Kidney (tissue), 14 donors: ENCODE measurements around the gene RPTOR. TPM values are rescaled to one million over a fixed set of nuclear protein-coding genes. Genes with fewer than 3 reads are reported as not detected.

ENCODE experiments used
- DNase-seq, 5 donors: peaks; one replicate each; pipeline ENCODE4 v3.0.0-alpha.2; 2013 to 2020
- FAIRE-seq: peaks from 2 replicates; lab custom pipeline; 2012; peaks lifted over from hg19 to GRCh38; lab: Jason Lieb, UNC
- H3K27ac ChIP-seq, 2 donors: one replicate each; pipeline ENCODE4 v1.7.0; 2013; ENCODE audit warnings: low read depth in 2 of 2, low read length in 2 of 2, inconsistent platforms in 1 of 2
- H3K27me3 ChIP-seq: one replicate; pipeline ENCODE4 v1.7.1; 2013; ENCODE audit warnings: low read length, inconsistent platforms; ENCODE audit not compliant: control insufficient read depth, insufficient read depth
- H3K36me3 ChIP-seq, 3 donors: one replicate each; pipeline versions ENCODE4 v1.7.0 to v1.7.1; 2013; ENCODE audit warnings: low read length in 3 of 3, control low read depth in 1 of 3, inconsistent platforms in 1 of 3; ENCODE audit not compliant: insufficient read depth in 3 of 3, control insufficient read depth in 2 of 3
- H3K4me1 ChIP-seq, 3 donors: one replicate each; pipeline versions ENCODE4 v1.7.0 to v1.7.1; 2013; ENCODE audit warnings: low read length in 3 of 3, inconsistent platforms in 1 of 3, low read depth in 1 of 3; ENCODE audit not compliant: control insufficient read depth in 2 of 3, insufficient read depth in 2 of 3
- H3K4me3 ChIP-seq, 3 donors: one replicate each; pipeline versions ENCODE4 v1.7.0 to v1.8.1; 2013; ENCODE audit warnings: low read length in 3 of 3, control low read depth in 1 of 3, inconsistent platforms in 1 of 3
- H3K9ac ChIP-seq, 3 donors: one replicate each; pipeline versions ENCODE4 v1.7.0 to v1.7.1; 2013; ENCODE audit warnings: low read length in 3 of 3, control low read depth in 1 of 3, inconsistent platforms in 1 of 3
- H3K9me3 ChIP-seq, 3 donors: one replicate each; pipeline versions ENCODE4 v1.7.0 to v1.7.1; 2013; ENCODE audit warnings: low read length in 3 of 3, control low read depth in 1 of 3, inconsistent platforms in 1 of 3; ENCODE audit not compliant: control insufficient read depth in 2 of 3, insufficient read depth in 1 of 3
- intact Hi-C: fragments of 100-400 bp; cut with DNase I; formaldehyde crosslinking; loops from one replicate; pipeline ENCODE4 v1.11.1; 2022
- polyA plus RNA-seq: library from polyadenylated mRNA; stranded (reverse); fragments of 350-450 nt; fragmentation: Illumina TruSeq; extraction: RNeasy Lipid Tissue Mini Kit (QIAGEN cat#74804); gene quantifications from one replicate; pipeline ENCODE4 v1.2.3, GENCODE V29; 2014; ENCODE audit warnings: low read depth, low replicate concordance; ENCODE audit not compliant: insufficient read depth
- total RNA-seq: library from RNA; stranded (reverse); fragmentation: NEBNext Ultra II Directional; extraction: Animal tissue kit (Norgen Biotek cat#: 25700); gene quantifications from one replicate; pipeline ENCODE4 v1.2.1, GENCODE V29; 2021
- TF ChIP-seq, protein P1 (sequence below): IDR thresholded peaks from 3 replicates; pipeline ENCODE4 v1.5.1; 2012; ENCODE audit warnings: mild to moderate bottlenecking, moderate library complexity, borderline replicate concordance; ENCODE audit not compliant: insufficient read depth; ENCODE audit errors: extremely low read depth
- donor health status: control.
- donor health status: control.
- donor health status: control.
- donor health status: control.
- donor health status: control.
- donor health status: DM: yes; HTN: yes; CAD: no.
- donor health status: Normal renal cell carcinoma (clear cell type).

RPTOR gene
- total and polyA plus RNA-seq, 2 donors from 2014 or later, result 5.5 to 37.6 TPM

DNA sequence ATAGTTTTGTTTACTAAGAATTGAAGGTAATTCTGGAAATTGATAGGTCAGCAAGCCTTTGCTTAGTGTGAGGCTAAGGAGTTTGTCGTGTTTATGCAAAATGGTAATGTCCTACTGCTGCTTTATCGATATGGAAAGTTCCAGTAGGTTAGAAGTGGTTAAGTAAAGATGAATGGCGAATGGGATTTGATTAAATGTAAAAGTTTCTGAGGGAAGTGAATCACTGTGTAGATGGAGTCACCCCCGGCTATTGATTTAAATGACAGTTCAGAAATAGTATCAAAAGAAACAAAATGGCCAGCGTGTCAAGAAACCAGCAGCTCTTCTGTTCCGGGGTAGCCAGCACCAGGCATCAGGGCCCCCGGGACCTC, 131.4 kb downstream of the RPTOR start:
- H3K27me3 ChIP-seq, result no peaks in the 10 kb centered on the region
- no peaks in the 10 kb centered on the region for H3K36me3 ChIP-seq
- H3K4me1 ChIP-seq, result peaks cover 0 to 7% (median 2%) of the 10 kb centered on the region in 3 donors
- FAIRE-seq (no peak), DNase-seq (no peak)
- no peaks in the 10 kb centered on the region for H3K9me3 ChIP-seq
- H3K9ac ChIP-seq, result no peak overlapping the region
- H3K4me3 ChIP-seq, result no peak overlapping the region
- H3K27ac ChIP-seq, result no peak overlapping the region
- intact Hi-C loops, result no loop called here
- TF ChIP-seq, protein P1, sequence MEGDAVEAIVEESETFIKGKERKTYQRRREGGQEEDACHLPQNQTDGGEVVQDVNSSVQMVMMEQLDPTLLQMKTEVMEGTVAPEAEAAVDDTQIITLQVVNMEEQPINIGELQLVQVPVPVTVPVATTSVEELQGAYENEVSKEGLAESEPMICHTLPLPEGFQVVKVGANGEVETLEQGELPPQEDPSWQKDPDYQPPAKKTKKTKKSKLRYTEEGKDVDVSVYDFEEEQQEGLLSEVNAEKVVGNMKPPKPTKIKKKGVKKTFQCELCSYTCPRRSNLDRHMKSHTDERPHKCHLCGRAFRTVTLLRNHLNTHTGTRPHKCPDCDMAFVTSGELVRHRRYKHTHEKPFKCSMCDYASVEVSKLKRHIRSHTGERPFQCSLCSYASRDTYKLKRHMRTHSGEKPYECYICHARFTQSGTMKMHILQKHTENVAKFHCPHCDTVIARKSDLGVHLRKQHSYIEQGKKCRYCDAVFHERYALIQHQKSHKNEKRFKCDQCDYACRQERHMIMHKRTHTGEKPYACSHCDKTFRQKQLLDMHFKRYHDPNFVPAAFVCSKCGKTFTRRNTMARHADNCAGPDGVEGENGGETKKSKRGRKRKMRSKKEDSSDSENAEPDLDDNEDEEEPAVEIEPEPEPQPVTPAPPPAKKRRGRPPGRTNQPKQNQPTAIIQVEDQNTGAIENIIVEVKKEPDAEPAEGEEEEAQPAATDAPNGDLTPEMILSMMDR, result no peak

DNA sequence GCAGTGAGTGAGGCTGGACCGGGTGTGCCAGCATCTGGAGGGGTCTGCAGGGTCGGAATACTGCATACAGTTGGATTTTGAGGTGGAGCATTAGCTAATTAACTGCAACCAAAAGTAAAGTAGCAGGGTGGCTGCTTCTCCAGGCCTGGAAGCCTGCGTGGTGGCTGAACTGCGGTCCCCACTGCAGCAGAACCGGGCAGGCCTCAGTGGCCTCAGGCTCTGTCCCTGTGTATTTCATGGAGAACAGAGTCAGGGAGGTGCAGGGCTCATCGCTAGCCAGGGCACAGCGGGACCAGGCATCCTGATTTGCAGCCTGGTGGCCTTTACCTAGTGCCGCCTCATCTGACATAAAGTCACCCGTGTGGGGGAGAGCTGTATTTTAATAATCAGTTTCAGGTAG, 131.9 kb downstream of the RPTOR start:
- Histone ChIP-seq H3K9me3 (no peaks in the 10 kb centered on the region), H3K27me3 (no peaks in the 10 kb centered on the region), H3K9ac (no peak overlapping the region), H3K27ac (no peak overlapping the region), H3K4me3 (no peak overlapping the region), H3K4me1 (peaks cover 0 to 2% (median 2%) of the 10 kb centered on the region in 3 donors), H3K36me3 (no peaks in the 10 kb centered on the region)
- no peak for FAIRE-seq
- intact Hi-C loops, result no loop called here
- no peak for DNase-seq
- TF ChIP-seq, protein P1, result no peak

DNA sequence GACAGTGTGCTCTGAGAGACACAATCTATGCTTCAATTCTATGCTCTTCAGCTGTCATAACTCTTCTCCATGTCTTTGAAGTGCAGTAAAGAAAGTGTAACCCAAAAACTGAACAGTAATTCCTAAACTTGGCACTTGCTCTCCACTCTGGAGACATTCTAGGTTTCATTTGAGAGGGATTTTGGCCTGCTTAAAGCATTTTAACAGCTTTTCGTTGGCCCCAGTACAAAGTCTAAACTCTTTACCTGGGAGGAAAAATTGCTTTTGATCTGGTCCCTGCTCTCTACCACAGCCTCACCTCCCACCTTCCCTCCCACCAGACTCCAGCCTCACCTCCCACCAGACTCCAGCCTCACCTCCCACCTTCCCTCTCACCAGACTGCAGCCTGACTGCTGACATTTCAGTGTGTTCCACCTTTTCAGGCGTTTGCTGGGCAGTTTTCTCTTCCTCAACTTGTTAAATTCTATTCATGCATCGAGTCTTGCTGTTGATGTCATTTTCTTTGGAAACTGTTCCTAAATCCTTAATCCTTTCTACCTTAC, 132.6 kb downstream of the RPTOR start:
- intact Hi-C loops, result no loop called here
- peaks cover 0 to 2% (median 0%) of the 10 kb centered on the region in 3 donors for H3K4me1 ChIP-seq
- no peak for FAIRE-seq

More for the DNA sequence above, 132.6 kb downstream of the RPTOR start:
- Histone ChIP-seq H3K27me3 (no peaks in the 10 kb centered on the region), H3K4me3 (no peak overlapping the region), H3K27ac (no peak overlapping the region), H3K36me3 (no peaks in the 10 kb centered on the region), H3K9me3 (no peaks in the 10 kb centered on the region), H3K9ac (no peak overlapping the region)
- TF ChIP-seq, protein P1, result no peak
- DNase-seq, result no peak
